Measurements from ENCODE around the gene GNG7.

The GNG7 gene

DNA sequence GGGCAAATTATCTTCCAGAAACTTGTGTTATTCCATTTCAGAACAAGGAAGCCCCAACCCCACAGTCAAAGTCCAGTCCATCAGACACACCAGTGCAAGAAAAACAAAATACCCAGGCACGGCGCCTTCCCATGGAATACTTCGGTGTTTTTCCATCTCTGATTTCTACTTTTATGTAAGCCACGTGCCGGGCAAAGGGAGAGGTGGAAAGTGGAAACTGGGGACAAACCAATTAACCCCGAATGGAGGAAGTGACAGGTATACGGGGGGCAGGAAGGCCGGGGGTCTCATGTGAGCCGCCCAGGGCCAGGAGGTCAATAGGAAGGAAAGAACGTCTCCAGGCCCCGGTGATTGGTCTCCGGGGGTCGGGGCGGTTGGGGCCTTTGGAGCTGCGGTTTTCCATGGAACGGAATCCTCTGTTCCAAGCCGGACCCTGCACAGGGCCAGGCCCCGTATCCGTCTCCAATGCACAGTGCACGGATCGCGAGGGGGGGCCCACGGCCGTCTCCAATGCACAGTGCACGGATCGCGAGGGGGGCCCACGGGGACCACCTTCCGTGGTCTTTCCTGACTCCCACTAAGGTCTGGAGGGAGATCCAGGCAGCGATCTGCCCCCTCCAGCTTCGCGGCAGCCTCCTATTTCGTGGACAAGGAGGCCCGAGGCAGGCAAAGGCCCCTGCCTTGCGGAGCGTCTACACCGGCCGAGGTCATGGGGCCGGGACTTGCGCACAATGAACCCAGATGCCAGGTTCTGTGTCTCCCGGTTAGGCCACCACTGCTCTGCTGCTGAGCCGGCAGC, 146.9 kb downstream of the GNG7 start:
- Histone ChIP-seq H3K4me1 (ENCODE audit: control insufficient read depth, insufficient read depth, low read length) (peaks cover 3% of the 10 kb centered on the region), H3K9me3 (ENCODE audit: control insufficient read depth in 2 of 2, low read length in 2 of 2) (no peaks in the 10 kb centered on the region), H3K36me3 (ENCODE audit: control insufficient read depth in 2 of 2, insufficient read depth in 2 of 2, low read length in 2 of 2) (no peaks in the 10 kb centered on the region), H3K4me3 (ENCODE audit: low read length in 2 of 2) (no peak overlapping the region), H3K9ac (ENCODE audit: low read length in 2 of 2) (no peak overlapping the region), H3K27ac (ENCODE audit: low read length) (no peak overlapping the region), H3K27me3 (ENCODE audit: control insufficient read depth in 1 of 2, insufficient read depth in 2 of 2, low read length in 2 of 2) (no peaks in the 10 kb centered on the region)

DNA sequence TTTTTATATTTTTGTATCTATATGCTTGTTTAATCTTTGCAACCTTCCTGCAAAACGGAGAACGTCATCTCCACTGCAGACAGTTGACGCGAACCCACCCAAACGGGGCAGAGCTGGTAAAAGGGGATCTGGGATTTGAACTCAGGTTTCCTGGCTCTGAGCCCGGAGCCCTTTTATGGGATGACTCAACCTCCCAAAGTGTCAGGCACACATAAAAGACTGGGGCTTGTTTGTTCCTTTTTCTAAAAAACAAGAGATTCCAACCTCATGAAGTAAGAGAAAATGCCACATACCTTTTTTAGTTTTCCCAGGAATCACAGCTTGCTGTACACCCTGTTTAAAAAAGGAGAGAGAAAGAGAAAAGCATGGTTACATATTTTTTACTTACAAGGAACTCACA, 147.6 kb downstream of the GNG7 start:
- no peaks in the 10 kb centered on the region for H3K36me3 ChIP-seq (ENCODE audit: control insufficient read depth in 2 of 2, insufficient read depth in 2 of 2, low read length in 2 of 2)
- no peak overlapping the region for H3K27ac ChIP-seq (ENCODE audit: low read length)
- peaks cover 5% of the 10 kb centered on the region for H3K4me1 ChIP-seq (ENCODE audit: control insufficient read depth, insufficient read depth, low read length)
- H3K27me3 ChIP-seq (ENCODE audit: control insufficient read depth in 1 of 2, insufficient read depth in 2 of 2, low read length in 2 of 2), result no peaks in the 10 kb centered on the region
- H3K9me3 ChIP-seq (ENCODE audit: control insufficient read depth in 2 of 2, low read length in 2 of 2), result no peaks in the 10 kb centered on the region
- no peak overlapping the region for H3K4me3 ChIP-seq (ENCODE audit: low read length in 2 of 2)
- H3K9ac ChIP-seq (ENCODE audit: low read length in 2 of 2), result no peak overlapping the region

DNA sequence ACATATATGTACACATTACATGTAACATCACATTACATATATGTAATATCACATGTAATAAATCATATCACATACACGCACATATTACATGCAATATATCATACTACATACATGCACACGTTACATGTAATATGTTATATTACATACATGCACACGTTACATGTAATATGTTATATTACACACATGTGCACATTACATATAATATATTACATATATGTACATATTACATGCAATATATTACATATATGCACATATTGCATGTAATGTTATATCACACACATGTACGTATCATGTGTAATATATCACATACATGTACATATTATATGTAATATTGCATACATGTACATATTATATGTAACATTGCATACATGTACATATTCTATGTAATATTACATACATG, 149.0 kb downstream of the GNG7 start:
- Histone ChIP-seq H3K27ac (ENCODE audit: low read length) (no peak overlapping the region), H3K27me3 (ENCODE audit: control insufficient read depth in 1 of 2, insufficient read depth in 2 of 2, low read length in 2 of 2) (no peaks in the 10 kb centered on the region), H3K36me3 (ENCODE audit: control insufficient read depth in 2 of 2, insufficient read depth in 2 of 2, low read length in 2 of 2) (no peaks in the 10 kb centered on the region), H3K4me1 (ENCODE audit: control insufficient read depth, insufficient read depth, low read length) (peaks cover 5% of the 10 kb centered on the region), H3K9me3 (ENCODE audit: control insufficient read depth in 2 of 2, low read length in 2 of 2) (no peaks in the 10 kb centered on the region), H3K4me3 (ENCODE audit: low read length in 2 of 2) (no peak overlapping the region), H3K9ac (ENCODE audit: low read length in 2 of 2) (no peak overlapping the region)

DNA sequence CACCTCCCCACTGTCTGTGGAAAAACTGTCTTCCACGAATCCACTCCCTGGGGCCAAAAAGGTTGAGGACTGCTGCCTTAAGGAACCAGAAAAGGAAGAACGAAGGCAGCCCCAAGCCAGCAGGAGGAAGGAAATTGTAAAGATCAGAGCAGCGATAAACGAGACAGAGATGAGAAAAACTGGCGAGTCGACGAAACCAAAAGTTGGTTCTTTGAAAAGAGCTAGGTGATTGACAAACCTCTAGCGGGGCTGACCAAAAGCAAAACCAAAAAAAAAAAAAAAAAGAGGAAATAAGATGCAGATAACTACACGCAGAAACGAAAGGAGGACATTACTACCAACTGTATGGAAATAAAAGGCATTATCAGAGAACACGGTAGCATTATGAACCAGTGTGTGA, 149.6 kb downstream of the GNG7 start:
- Histone ChIP-seq H3K36me3 (ENCODE audit: control insufficient read depth in 2 of 2, insufficient read depth in 2 of 2, low read length in 2 of 2) (no peaks in the 10 kb centered on the region), H3K9ac (ENCODE audit: low read length in 2 of 2) (no peak overlapping the region)

DNA sequence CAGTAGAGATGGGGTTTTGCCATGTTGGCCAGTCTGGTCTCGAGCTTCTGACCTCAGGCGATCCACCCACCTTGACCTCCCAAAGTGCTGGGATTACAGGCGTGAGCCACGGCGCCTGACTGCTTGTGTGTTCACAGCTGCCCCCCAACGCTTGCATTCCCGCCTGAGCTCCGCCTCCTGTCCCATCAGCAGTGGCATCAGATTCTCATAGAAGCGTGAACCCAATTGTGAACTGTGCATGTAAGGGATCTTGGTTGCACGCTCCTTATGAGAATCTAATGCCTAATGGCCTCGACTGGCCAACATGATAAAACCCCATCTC, 150.7 kb downstream of the GNG7 start:
- Histone ChIP-seq H3K4me1 (ENCODE audit: control insufficient read depth, insufficient read depth, low read length) (peaks cover 7% of the 10 kb centered on the region), H3K27me3 (ENCODE audit: control insufficient read depth in 1 of 2, insufficient read depth in 2 of 2, low read length in 2 of 2) (no peaks in the 10 kb centered on the region), H3K27ac (ENCODE audit: low read length) (no peak overlapping the region), H3K36me3 (ENCODE audit: control insufficient read depth in 2 of 2, insufficient read depth in 2 of 2, low read length in 2 of 2) (no peaks in the 10 kb centered on the region), H3K9me3 (ENCODE audit: control insufficient read depth in 2 of 2, low read length in 2 of 2) (no peaks in the 10 kb centered on the region), H3K4me3 (ENCODE audit: low read length in 2 of 2) (no peak overlapping the region), H3K9ac (ENCODE audit: low read length in 2 of 2) (no peak overlapping the region)

More for the DNA sequence above, 149.6 kb downstream of the GNG7 start:
- Histone ChIP-seq H3K27me3 (ENCODE audit: control insufficient read depth in 1 of 2, insufficient read depth in 2 of 2, low read length in 2 of 2) (no peaks in the 10 kb centered on the region), H3K4me3 (ENCODE audit: low read length in 2 of 2) (no peak overlapping the region), H3K27ac (ENCODE audit: low read length) (no peak overlapping the region), H3K9me3 (ENCODE audit: control insufficient read depth in 2 of 2, low read length in 2 of 2) (no peaks in the 10 kb centered on the region), H3K4me1 (ENCODE audit: control insufficient read depth, insufficient read depth, low read length) (peaks cover 5% of the 10 kb centered on the region)

DNA sequence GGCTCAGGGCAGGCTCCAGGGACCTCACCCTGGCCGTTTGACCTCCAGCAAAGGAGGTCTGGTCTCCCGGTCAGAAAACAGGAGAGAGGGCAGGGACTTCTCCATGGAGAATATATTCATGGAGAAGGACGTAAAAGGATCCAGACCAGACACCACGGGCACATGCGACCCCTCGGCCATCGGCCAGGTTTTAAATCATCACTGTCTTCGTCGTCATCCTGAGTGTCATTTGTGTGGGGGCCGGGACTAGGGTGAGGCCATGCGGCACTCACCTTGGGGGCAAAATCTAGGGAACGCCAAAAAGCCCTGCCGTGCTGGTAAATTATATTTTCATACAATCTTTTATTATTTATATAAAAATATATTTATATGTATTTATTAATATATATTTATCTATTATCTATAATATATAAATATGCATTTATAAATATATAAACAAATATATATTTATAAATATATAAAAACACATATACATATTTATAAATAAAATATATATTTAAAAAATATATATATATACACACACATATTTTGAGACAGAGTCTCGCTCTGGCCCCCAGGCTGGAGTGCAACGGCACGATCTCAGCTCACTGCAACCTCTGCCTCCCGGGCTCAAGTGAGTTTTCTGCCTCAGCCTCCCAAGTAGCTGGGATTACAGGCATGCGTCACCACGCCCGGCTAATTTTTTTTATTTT, 151.2 kb downstream of the GNG7 start:
- H3K4me1 ChIP-seq (ENCODE audit: control insufficient read depth, insufficient read depth, low read length), result peaks cover 9% of the 10 kb centered on the region
- no peaks in the 10 kb centered on the region for H3K9me3 ChIP-seq (ENCODE audit: control insufficient read depth in 2 of 2, low read length in 2 of 2)
- H3K27me3 ChIP-seq (ENCODE audit: control insufficient read depth in 1 of 2, insufficient read depth in 2 of 2, low read length in 2 of 2), result no peaks in the 10 kb centered on the region
- no peak overlapping the region for H3K4me3 ChIP-seq (ENCODE audit: low read length in 2 of 2)
- H3K27ac ChIP-seq (ENCODE audit: low read length), result no peak overlapping the region
- H3K36me3 ChIP-seq (ENCODE audit: control insufficient read depth in 2 of 2, insufficient read depth in 2 of 2, low read length in 2 of 2), result no peaks in the 10 kb centered on the region
- H3K9ac ChIP-seq (ENCODE audit: low read length in 2 of 2), result no peak overlapping the region

DNA sequence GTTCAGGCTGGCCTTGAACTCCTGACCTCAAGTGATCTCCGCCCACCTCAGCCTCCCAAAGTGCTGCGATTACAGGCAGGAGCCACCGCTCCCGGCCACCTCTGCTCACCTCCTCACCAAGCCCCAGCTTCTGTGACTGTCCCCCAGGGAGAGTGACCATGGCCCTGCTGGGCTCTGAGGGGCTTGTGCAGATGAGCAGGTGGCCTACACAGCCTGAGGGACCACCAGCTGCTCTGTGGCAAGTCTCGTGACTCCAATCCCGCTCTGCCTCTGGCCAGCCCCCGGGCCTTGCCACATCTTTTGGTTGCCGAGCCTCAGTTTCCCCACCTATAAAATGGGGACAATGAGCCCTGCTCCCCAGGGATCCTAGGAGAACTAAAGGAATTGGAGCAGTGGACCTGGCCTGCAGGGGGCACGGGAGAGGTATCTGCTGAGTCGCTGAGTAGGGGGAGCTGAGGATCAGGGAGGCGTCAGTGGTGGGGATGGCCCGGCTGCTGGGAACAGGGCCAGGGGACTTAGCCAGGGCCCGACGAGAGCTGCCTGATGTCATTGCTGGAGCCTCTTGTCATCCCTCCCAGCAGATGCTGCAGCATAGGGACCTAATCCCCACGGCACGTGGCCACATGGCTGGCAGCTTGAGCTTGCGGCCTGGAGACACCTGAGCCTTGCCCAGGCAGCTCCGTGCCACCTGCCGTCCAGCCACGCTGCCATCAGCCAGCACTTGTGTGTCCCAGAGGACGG, 151.9 kb downstream of the GNG7 start:
- Histone ChIP-seq H3K27me3 (ENCODE audit: control insufficient read depth in 1 of 2, insufficient read depth in 2 of 2, low read length in 2 of 2) (no peaks in the 10 kb centered on the region), H3K9ac (ENCODE audit: low read length in 2 of 2) (no peak overlapping the region), H3K4me3 (ENCODE audit: low read length in 2 of 2) (no peak overlapping the region), H3K36me3 (ENCODE audit: control insufficient read depth in 2 of 2, insufficient read depth in 2 of 2, low read length in 2 of 2) (no peaks in the 10 kb centered on the region), H3K9me3 (ENCODE audit: control insufficient read depth in 2 of 2, low read length in 2 of 2) (no peaks in the 10 kb centered on the region), H3K27ac (ENCODE audit: low read length) (no peak overlapping the region), H3K4me1 (ENCODE audit: control insufficient read depth, insufficient read depth, low read length) (peaks cover 14% of the 10 kb centered on the region)

DNA sequence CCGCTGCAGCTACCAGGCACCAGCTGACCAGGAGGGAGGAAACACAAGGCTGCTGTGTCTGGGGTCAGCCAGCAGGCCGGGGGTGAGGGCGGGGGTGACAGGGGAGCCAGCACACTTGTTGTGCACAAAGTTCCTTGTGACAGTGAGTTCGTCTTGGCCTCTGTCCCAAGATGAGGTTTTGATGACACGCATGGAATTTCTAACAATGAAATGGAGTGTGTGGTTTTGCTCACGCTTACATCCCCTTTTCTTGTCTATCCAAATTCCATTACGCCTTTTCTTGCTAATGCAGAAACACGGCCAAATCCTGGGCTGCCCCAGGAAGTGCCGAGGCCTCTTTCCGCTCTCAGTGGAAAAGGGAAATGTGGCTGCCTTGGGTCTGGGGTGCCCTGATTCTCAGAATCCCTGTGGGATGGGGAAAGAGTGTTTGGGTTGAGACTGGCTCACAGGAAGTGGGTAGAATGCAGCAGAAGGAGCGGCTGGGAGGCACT, 152.7 kb downstream of the GNG7 start:
- H3K27me3 ChIP-seq (ENCODE audit: control insufficient read depth in 1 of 2, insufficient read depth in 2 of 2, low read length in 2 of 2), result no peaks in the 10 kb centered on the region
- H3K4me3 ChIP-seq (ENCODE audit: low read length in 2 of 2), result no peak overlapping the region
- no peak overlapping the region for H3K9ac ChIP-seq (ENCODE audit: low read length in 2 of 2)
- H3K9me3 ChIP-seq (ENCODE audit: control insufficient read depth in 2 of 2, low read length in 2 of 2), result no peaks in the 10 kb centered on the region
- H3K27ac ChIP-seq (ENCODE audit: low read length), result no peak overlapping the region
- no peaks in the 10 kb centered on the region for H3K36me3 ChIP-seq (ENCODE audit: control insufficient read depth in 2 of 2, insufficient read depth in 2 of 2, low read length in 2 of 2)
- peaks cover 20% of the 10 kb centered on the region for H3K4me1 ChIP-seq (ENCODE audit: control insufficient read depth, insufficient read depth, low read length)

DNA sequence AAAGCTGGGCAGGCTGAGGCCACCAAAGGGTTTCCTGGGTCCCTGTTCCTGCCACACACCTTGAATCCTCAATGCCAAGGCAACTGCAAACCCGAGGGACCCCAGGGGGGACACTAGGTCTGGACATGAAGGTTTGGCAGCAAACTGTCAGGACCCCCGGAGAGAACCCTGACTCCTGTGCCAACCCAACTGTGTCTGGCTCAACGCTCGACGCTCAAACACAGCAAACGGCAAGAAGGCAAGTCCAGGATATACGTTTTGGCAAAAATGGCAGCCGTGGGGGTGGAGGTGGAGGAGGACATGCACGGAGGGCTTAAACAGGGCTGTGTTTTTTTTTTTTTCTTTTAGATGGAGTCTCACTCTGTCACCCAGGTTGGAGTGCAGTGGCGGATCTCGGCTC, 153.5 kb downstream of the GNG7 start:
- Histone ChIP-seq H3K9me3 (ENCODE audit: control insufficient read depth in 2 of 2, low read length in 2 of 2) (no peaks in the 10 kb centered on the region), H3K4me1 (ENCODE audit: control insufficient read depth, insufficient read depth, low read length) (peaks cover 28% of the 10 kb centered on the region), H3K36me3 (ENCODE audit: control insufficient read depth in 2 of 2, insufficient read depth in 2 of 2, low read length in 2 of 2) (no peaks in the 10 kb centered on the region), H3K27me3 (ENCODE audit: control insufficient read depth in 1 of 2, insufficient read depth in 2 of 2, low read length in 2 of 2) (no peaks in the 10 kb centered on the region), H3K9ac (ENCODE audit: low read length in 2 of 2) (no peak overlapping the region), H3K27ac (ENCODE audit: low read length) (no peak overlapping the region), H3K4me3 (ENCODE audit: low read length in 2 of 2) (no peak overlapping the region)

DNA sequence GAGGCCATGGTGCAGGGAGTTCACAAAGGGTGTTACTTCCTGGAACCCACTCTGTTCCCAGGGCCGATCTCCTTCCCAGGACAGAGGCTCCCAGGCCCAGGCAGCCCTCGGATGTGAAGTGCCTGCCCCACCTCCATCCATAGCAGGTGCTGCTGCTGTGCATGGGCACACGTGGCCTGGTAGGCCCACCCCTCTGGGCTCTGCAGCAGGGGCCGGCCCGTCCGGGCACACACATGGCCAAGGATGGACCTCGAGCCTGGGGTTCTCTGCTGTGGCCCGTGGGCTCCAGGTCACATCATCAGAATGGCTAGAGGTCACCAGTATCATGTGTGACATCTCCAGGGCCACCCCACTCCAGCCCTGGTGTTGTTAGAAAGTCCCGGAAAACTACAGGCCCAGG, 154.8 kb downstream of the GNG7 start:
- H3K9me3 ChIP-seq (ENCODE audit: control insufficient read depth in 2 of 2, low read length in 2 of 2), result no peaks in the 10 kb centered on the region

More for the DNA sequence above, 154.8 kb downstream of the GNG7 start:
- H3K4me3 ChIP-seq (ENCODE audit: low read length in 2 of 2), result no peak overlapping the region
- H3K36me3 ChIP-seq (ENCODE audit: control insufficient read depth in 2 of 2, insufficient read depth in 2 of 2, low read length in 2 of 2), result no peaks in the 10 kb centered on the region
- no peaks in the 10 kb centered on the region for H3K27me3 ChIP-seq (ENCODE audit: control insufficient read depth in 1 of 2, insufficient read depth in 2 of 2, low read length in 2 of 2)
- H3K9ac ChIP-seq (ENCODE audit: low read length in 2 of 2), result no peak overlapping the region
- H3K27ac ChIP-seq (ENCODE audit: low read length), result no peak overlapping the region
- peaks cover 40% of the 10 kb centered on the region for H3K4me1 ChIP-seq (ENCODE audit: control insufficient read depth, insufficient read depth, low read length)
